HEK293 (cell line): ENCODE results near the gene REX1BD.

ENCODE experiments used
- ATF2 ChIP-seq: fragments of 450-650 bp; formaldehyde crosslinking; IDR thresholded peaks from 2 replicates; pipeline ENCODE4 v1.5.1; 2016; ENCODE audit warnings: missing biosample characterization, missing genetic modification characterization, low read depth
- EGR2 ChIP-seq: fragments of 450-650 bp; formaldehyde crosslinking; IDR thresholded peaks from 2 replicates; pipeline ENCODE4 v1.5.1; 2016; ENCODE audit warnings: low read depth, missing biosample characterization, missing genetic modification characterization
- GLIS1 ChIP-seq: fragments of 450-650 bp; formaldehyde crosslinking; IDR thresholded peaks from 2 replicates; pipeline ENCODE4 v1.5.1; 2016; ENCODE audit warnings: missing biosample characterization, missing genetic modification characterization
- HIC1 ChIP-seq: fragments of 450-650 bp; formaldehyde crosslinking; IDR thresholded peaks from 2 replicates; pipeline ENCODE4 v1.5.1; 2016; ENCODE audit warnings: missing biosample characterization, missing genetic modification characterization
- KLF17 ChIP-seq: fragments of 450-650 bp; formaldehyde crosslinking; IDR thresholded peaks from 2 replicates; pipeline ENCODE4 v1.5.1; 2016; ENCODE audit warnings: missing biosample characterization, missing genetic modification characterization
- PRDM10 ChIP-seq: fragments of 450-650 bp; formaldehyde crosslinking; IDR thresholded peaks from 2 replicates; pipeline ENCODE4 v1.5.1; 2016; ENCODE audit warnings: missing biosample characterization, missing genetic modification characterization
- TRIM28 ChIP-seq: IDR thresholded peaks from 2 replicates; pipeline ENCODE4 v1.6.1; 2011; ENCODE audit warnings: low read length, control low read depth, borderline replicate concordance
- ZBTB48 ChIP-seq: fragments of 450-650 bp; formaldehyde crosslinking; IDR thresholded peaks from 2 replicates; pipeline ENCODE4 v1.5.1; 2016; ENCODE audit warnings: missing biosample characterization, missing genetic modification characterization
- ZEB2 ChIP-seq: fragments of 450-650 bp; formaldehyde crosslinking; IDR thresholded peaks from 2 replicates; pipeline ENCODE4 v1.5.1; 2016; ENCODE audit warnings: missing biosample characterization, missing genetic modification characterization
- ZNF18 ChIP-seq: fragments of 450-650 bp; formaldehyde crosslinking; IDR thresholded peaks from 2 replicates; pipeline ENCODE4 v1.5.1; 2016; ENCODE audit warnings: missing biosample characterization, missing genetic modification characterization
- ZNF391 ChIP-seq: fragments of 450-650 bp; formaldehyde crosslinking; IDR thresholded peaks from 2 replicates; pipeline ENCODE4 v1.5.1; 2016; ENCODE audit warnings: low read depth, missing biosample characterization, missing genetic modification characterization, borderline replicate concordance
- ZNF433 ChIP-seq: fragments of 450-650 bp; formaldehyde crosslinking; IDR thresholded peaks from 2 replicates; pipeline ENCODE4 v1.5.1; 2016; ENCODE audit warnings: missing biosample characterization, missing genetic modification characterization, low read depth
- ZNF580 ChIP-seq: fragments of 450-650 bp; formaldehyde crosslinking; IDR thresholded peaks from 2 replicates; pipeline ENCODE4 v1.5.1; 2016; ENCODE audit warnings: missing biosample characterization, missing genetic modification characterization
- ZNF596 ChIP-seq: fragments of 450-650 bp; IDR thresholded peaks from 2 replicates; pipeline ENCODE4 v1.5.0; 2018; ENCODE audit warnings: missing biosample characterization, mild to moderate bottlenecking, missing genetic modification characterization, moderate library complexity
- ZSCAN4 ChIP-seq: fragments of 450-650 bp; formaldehyde crosslinking; IDR thresholded peaks from 2 replicates; pipeline ENCODE4 v1.5.1; 2017; ENCODE audit warnings: missing biosample characterization, missing genetic modification characterization
- TF ChIP-seq, protein P1 (sequence below): fragments of 450-650 bp; formaldehyde crosslinking; IDR thresholded peaks from 2 replicates; pipeline ENCODE4 v1.5.0; 2017; ENCODE audit warnings: missing biosample characterization, missing genetic modification characterization, borderline replicate concordance
- TF ChIP-seq, protein P2 (sequence below): fragments of 450-650 bp; formaldehyde crosslinking; IDR thresholded peaks from 2 replicates; pipeline ENCODE4 v1.5.1; 2016; ENCODE audit warnings: missing biosample characterization, missing genetic modification characterization
- TF ChIP-seq, protein P3 (sequence below): fragments of 450-650 bp; formaldehyde crosslinking; IDR thresholded peaks from 2 replicates; pipeline ENCODE4 v1.5.1; 2017; ENCODE audit warnings: missing biosample characterization, missing genetic modification characterization

REX1BD gene

DNA sequence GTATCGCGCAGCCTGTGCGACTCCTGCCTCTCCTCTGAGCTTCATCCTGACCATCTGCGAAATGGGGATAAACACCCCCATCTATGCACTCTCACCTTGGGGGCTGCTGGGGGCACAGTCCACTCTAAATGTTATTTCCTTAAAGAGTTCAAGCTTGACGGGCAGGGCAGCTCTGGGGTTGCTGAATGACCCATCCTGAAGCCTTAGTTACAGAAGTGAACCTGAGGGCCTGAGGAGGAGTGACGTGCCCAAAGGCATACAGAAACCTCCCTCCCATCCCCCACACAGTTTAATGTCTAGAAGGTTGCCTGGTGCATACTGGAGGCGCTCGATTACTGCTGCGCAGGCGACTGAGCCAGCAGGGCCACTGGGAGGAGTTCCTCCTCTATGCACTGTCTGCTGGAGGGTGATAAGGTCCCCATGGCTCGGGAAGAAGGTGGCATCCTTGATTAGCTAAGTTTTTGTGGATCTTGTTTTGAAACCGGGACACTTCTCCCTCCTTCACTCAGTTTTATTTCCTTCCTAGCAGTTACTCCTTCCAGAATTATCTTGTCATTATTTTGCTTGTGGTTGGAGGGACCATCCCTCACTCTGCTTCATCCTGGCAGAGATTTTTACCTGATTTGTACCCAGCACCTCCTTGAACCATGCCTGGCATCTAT is 44.7 kb upstream of the REX1BD start (continued):
- TF ChIP-seq, protein P1, sequence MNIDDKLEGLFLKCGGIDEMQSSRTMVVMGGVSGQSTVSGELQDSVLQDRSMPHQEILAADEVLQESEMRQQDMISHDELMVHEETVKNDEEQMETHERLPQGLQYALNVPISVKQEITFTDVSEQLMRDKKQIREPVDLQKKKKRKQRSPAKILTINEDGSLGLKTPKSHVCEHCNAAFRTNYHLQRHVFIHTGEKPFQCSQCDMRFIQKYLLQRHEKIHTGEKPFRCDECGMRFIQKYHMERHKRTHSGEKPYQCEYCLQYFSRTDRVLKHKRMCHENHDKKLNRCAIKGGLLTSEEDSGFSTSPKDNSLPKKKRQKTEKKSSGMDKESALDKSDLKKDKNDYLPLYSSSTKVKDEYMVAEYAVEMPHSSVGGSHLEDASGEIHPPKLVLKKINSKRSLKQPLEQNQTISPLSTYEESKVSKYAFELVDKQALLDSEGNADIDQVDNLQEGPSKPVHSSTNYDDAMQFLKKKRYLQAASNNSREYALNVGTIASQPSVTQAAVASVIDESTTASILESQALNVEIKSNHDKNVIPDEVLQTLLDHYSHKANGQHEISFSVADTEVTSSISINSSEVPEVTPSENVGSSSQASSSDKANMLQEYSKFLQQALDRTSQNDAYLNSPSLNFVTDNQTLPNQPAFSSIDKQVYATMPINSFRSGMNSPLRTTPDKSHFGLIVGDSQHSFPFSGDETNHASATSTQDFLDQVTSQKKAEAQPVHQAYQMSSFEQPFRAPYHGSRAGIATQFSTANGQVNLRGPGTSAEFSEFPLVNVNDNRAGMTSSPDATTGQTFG (tag by site-specific recombination), result no peak
- TF ChIP-seq KLF17 (tag by site-specific recombination) (0 out of 2 replicates have a peak, but pooled peaks have one; percentile 35), EGR2 (tag by site-specific recombination) (no peak), ZEB2 (peak; percentile 25; the same call in 1 of the 2 replicates), ZSCAN4 (tag by site-specific recombination) (no peak), PRDM10 (tag by site-specific recombination) (peak; percentile 66), ZNF433 (tag by site-specific recombination) (no peak), HIC1 (tag by site-specific recombination) (peak; percentile 36; the same call in 1 of the 2 replicates), ATF2 (no peak), GLIS1 (tag by site-specific recombination) (peak; percentile 34; the same call in 1 of the 2 replicates), ZNF391 (tag by site-specific recombination) (no peak), TRIM28 (peak; percentile 59; the same call in 1 of the 2 replicates), ZNF580 (tag by site-specific recombination) (0 out of 2 replicates have a peak, but pooled peaks have one; percentile 35), ZNF596 (tag by site-specific recombination) (no peak), ZNF18 (tag by site-specific recombination) (no peak), ZBTB48 (tag by site-specific recombination) (no peak)
- TF ChIP-seq, protein P2, sequence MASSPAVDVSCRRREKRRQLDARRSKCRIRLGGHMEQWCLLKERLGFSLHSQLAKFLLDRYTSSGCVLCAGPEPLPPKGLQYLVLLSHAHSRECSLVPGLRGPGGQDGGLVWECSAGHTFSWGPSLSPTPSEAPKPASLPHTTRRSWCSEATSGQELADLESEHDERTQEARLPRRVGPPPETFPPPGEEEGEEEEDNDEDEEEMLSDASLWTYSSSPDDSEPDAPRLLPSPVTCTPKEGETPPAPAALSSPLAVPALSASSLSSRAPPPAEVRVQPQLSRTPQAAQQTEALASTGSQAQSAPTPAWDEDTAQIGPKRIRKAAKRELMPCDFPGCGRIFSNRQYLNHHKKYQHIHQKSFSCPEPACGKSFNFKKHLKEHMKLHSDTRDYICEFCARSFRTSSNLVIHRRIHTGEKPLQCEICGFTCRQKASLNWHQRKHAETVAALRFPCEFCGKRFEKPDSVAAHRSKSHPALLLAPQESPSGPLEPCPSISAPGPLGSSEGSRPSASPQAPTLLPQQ (tag by site-specific recombination), result 0 out of 2 replicates have a peak, but pooled peaks have one; percentile 36
- TF ChIP-seq, protein P3, sequence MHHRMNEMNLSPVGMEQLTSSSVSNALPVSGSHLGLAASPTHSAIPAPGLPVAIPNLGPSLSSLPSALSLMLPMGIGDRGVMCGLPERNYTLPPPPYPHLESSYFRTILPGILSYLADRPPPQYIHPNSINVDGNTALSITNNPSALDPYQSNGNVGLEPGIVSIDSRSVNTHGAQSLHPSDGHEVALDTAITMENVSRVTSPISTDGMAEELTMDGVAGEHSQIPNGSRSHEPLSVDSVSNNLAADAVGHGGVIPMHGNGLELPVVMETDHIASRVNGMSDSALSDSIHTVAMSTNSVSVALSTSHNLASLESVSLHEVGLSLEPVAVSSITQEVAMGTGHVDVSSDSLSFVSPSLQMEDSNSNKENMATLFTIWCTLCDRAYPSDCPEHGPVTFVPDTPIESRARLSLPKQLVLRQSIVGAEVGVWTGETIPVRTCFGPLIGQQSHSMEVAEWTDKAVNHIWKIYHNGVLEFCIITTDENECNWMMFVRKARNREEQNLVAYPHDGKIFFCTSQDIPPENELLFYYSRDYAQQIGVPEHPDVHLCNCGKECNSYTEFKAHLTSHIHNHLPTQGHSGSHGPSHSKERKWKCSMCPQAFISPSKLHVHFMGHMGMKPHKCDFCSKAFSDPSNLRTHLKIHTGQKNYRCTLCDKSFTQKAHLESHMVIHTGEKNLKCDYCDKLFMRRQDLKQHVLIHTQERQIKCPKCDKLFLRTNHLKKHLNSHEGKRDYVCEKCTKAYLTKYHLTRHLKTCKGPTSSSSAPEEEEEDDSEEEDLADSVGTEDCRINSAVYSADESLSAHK (tag by site-specific recombination), result 0 out of 2 replicates have a peak, but pooled peaks have one; percentile 39
